Epithelial cell of esophagus (primary cell): ENCODE data around the gene ZNF649.
A peak's percentile ranks its signal among the peaks of the same experiment; 100 is the strongest.

Source experiments
- DNase-seq: peaks from one replicate; pipeline ENCODE4 v3.0.0; 2010; ENCODE audit warnings: low read depth
- H3K4me3 ChIP-seq: 2 replicates; pipeline ENCODE4 v1.5.1; 2011; ENCODE audit warnings: mild to moderate bottlenecking, low read length, control low read depth
- TF ChIP-seq, protein P1 (sequence below): IDR thresholded peaks from 2 replicates; pipeline ENCODE4 v1.5.1; 2011; ENCODE audit warnings: low read depth, mild to moderate bottlenecking, low read length, control low read depth, inconsistent platforms; ENCODE audit not compliant: insufficient read depth; ENCODE audit errors: missing control alignments

ZNF649 gene

DNA sequence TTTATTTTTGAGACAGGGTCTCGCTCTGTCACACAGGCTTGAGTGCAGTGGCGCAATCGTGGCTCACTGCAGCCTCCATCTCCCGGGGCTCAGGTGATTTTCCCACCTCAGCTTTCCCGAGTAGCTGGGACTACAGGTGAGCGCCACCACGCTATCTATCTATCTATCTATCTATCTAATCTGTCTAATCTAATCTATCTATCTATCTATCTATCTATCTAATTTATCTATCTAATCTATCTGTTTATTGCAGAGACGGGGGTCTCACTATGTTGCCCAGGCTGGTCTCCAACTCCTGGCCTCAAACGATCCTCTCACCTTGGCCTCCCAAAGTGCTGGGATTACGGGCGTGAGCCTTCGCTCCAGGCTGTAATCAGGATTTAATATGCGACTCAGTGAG lies 23.0 kb upstream of the ZNF649 start:
- TF ChIP-seq, protein P1, sequence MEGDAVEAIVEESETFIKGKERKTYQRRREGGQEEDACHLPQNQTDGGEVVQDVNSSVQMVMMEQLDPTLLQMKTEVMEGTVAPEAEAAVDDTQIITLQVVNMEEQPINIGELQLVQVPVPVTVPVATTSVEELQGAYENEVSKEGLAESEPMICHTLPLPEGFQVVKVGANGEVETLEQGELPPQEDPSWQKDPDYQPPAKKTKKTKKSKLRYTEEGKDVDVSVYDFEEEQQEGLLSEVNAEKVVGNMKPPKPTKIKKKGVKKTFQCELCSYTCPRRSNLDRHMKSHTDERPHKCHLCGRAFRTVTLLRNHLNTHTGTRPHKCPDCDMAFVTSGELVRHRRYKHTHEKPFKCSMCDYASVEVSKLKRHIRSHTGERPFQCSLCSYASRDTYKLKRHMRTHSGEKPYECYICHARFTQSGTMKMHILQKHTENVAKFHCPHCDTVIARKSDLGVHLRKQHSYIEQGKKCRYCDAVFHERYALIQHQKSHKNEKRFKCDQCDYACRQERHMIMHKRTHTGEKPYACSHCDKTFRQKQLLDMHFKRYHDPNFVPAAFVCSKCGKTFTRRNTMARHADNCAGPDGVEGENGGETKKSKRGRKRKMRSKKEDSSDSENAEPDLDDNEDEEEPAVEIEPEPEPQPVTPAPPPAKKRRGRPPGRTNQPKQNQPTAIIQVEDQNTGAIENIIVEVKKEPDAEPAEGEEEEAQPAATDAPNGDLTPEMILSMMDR: no peak
- no peak for DNase-seq
- H3K4me3 ChIP-seq: peak overlapping the region; percentile 89

DNA sequence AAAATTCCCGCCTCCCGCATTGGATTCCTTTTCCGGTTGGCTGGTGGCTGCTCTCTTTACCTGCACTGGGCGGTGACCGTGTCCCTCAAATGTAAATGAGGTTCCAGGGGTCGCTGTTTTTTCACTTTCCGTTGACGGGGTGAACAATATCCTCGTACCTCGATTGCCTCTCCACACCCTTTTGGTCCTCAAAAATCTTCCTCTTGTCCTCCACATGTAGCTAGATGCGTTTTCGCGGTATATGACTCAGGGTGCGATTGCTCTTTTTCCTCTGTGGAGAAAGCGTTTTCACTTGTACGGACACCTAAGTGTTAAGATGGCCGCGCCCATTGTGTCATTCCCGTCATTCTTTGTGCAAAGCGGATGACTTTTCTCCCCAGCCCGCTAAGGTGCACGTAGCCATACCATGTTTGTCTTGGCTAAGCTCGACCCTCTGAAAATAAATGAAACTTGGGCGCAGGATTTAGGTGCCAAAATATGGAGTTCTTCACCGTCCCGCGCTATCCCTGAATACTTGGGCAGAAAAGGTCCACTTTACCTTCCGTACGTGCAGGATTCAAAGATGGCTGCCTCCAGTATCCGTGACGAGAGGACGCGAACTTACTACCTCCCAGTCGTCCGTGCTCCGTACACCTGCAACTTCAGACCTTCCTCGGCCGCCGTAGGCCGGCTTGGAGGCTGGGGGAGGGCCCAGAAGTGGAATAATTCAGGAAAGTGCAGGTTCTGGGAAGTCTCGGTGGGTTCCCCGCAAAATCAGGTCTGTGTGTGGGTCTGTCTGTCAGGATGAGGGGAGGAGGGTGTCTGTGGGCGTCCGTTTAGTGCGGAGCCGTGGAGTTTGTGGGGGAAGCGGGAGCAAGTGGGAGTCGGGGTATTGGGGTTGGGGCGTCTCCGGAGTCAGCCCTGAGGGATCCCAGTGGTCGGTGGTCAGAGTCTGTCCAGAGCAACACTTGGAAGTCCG lies 22.2 kb upstream of the ZNF649 start, which contains the start of gene ZNF613:
Gene ZNF613 (plus strand): TSS at position 689 of the 958 bp plus-strand sequence. CDS start 8,749 bp downstream, outside the sequence.
- DNase-seq: peak; percentile 97
- H3K4me3 ChIP-seq: peak within 1 kb of the TSS; percentile 89
- TF ChIP-seq, protein P1: peak; percentile 30

DNA sequence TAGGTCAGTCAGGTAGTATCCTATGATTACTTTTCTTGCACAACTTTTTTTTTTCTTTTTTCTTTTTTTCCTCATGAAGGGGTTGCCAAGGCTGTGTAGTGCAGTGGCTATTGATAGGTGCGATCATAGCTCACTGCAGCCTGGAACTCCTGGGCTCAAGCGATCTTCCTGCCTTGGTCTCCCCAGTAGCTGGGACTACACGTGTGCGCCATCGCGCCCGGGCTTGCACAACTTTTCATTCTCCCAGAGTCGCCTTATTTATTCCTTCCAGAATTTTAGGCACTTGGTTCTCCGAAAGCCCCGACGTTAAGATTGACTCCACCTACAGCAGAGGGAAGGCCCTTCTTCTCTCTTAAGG lies 21.6 kb upstream of the ZNF649 start:
- H3K4me3 ChIP-seq: peak overlapping the region; percentile 89
- no peak for DNase-seq
- TF ChIP-seq, protein P1: no peak

DNA sequence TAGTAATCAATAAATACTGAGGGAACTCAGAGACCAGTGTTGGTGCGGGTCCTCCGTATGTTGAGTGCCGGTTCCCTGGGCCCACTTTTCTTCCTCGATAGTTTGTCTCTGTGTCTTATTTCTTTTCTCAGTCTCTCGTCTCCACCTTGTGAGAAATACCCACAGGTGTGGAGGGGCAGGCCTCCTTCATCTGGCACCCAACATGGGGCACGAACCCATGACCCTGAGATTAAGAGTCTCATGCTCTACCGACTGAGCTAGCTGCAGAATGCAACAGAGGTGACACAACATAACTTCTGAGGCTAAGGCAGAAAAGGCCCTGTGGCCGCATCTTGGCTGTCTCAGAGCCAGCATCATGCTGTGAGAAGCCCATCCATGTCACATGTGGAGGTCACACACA lies 17.1 kb upstream of the ZNF649 start:
- TF ChIP-seq, protein P1: no peak
- DNase-seq: no peak
- no peak overlapping the region for H3K4me3 ChIP-seq

DNA sequence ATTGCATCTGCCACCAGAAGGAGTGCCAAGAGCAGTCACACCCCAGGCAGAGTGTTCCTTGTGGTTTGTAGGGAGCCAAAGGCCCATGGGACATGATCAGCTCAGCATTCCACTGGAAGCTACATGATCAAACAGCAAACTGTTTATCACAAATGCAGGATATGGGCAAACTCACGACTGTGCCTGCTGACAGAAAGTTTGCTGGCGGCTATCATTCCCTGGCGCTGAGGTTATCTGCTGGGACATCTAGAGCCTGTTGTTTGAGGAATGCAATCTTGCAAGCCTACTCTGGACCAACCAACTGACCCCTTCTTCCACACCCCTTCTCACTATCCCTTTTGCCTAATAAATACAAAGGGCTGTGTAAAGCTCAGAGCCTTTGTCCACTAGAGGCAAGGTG lies 14.8 kb upstream of the ZNF649 start:
- TF ChIP-seq, protein P1: no peak
- no peak overlapping the region for H3K4me3 ChIP-seq
- DNase-seq: no peak

DNA sequence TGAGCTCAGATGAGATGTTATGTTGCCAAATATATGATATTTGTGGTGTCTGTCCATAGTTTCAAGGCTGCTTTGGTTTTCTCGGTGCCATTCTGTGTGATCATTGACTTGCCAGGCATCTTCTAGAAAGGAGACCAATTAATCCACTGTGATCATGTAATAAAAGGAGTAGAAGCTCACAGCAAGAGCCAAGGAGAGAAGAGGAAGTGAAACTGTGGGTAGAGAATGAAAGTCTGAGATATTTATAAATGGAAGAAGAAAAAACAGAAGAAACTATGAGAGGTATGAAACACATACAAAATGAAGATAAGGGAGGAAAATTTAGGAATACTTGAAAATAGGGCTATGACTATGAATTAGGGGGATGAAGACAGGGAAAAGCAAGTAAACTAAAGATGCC lies 11.3 kb upstream of the ZNF649 start:
- no peak overlapping the region for H3K4me3 ChIP-seq
- TF ChIP-seq, protein P1: no peak
- no peak for DNase-seq
